Raji (cell line): ENCODE results near the gene KRT37.

Experiments
- POLR2A ChIP-seq: IDR thresholded peaks from 2 replicates; pipeline ENCODE4 v1.6.1; 2011; ENCODE audit warnings: low read depth, low read length, control low read depth; ENCODE audit not compliant: insufficient read depth

KRT37 gene

DNA sequence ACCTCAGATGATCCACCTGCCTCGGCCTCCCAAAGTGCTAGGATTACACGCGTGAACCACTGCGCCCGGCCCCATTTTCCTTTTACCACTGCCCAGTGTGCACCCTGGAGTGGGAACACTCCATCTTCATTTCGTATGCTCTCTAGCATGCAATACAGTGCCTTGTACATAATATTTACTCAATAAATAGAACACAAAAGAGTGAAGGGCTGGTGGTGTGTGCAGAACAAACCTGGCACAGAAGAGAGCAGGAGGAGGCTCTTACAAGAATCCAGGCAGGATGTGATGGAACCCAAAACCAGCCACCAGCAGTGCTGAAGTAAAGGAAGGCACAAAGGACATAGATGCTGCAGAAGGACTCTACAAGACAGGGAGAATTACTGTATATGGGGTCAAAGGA lies 7.3 kb downstream of the KRT37 start:
- no peak for TF ChIP-seq POLR2A

GRCh38 chr17:41416479-41416878 lies 7.9 kb downstream of the KRT37 start:
- TF ChIP-seq POLR2A = no peak

DNA sequence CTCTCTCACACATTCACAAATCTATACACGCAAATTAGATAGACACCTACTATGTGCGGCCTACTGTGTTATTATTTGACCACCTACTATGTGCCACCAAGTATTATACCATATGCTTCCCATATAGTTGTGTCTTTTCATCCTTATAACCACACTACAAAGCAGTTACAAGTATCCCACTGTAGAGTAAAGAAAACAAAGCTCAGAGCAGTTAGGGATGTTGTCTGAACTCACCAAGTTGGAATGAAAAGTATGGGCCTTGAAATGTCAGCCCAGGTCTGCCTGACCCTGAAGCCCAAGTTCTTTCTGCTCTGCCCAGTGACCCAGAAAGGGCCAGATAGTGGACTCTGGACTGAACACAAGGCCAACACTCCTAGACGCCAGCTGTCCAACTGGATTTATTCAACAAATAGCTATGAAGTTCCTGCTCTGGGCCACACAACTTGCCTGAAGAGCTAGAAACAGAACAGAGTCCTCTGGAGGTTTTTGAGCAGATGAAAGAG lies 8.5 kb downstream of the KRT37 start:
- TF ChIP-seq POLR2A = no peak

DNA sequence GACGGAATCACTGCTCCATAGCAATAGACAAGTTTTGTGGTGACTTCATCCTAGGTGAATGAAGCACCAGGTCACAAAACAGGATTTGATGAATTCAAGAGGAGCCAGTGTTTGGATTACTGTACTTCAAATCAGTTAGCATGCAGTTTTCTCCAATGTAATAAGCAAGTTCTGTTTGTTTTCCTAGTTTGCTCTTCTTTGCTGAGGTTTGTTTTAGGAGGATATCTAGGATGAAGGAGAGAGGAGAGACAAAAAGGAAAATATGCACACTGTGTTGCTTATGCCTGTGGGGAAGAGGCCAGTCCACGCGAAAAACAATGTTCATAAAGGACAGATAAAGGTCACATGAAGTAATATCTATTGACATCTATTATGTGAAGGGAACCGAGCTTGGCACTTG lies 9.0 kb downstream of the KRT37 start:
- TF ChIP-seq POLR2A = no peak

- no peak for TF ChIP-seq POLR2A
Measured at GRCh38 chr17:41413982-41414381, 10.4 kb downstream of the KRT37 start.

- no peak for TF ChIP-seq POLR2A
Measured at GRCh38 chr17:41413353-41413957, 10.9 kb downstream of the KRT37 start.

- TF ChIP-seq POLR2A = no peak
Measured at GRCh38 chr17:41411072-41411840, 13.1 kb downstream of the KRT37 start.

DNA sequence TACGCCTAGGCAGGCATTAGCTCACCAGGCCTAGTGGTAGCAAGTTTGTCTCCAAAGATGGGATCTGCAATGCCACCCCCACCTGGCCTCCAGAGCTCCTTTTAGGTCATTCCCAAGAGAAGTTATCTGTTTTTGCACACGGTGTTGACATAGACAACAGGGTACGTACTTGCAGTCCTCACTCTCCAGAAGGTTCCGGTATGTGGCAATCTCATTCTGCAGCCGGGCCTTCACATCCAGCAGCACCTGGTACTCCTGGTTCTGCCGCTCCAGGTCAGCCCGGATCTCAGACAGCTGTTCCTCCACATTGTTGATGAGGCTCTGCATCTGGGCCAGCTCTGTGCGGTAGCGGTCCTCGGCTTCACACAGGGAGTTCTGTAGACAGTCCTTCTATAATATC lies 17.2 kb downstream of the KRT37 start:
- TF ChIP-seq POLR2A = no peak

- no peak for TF ChIP-seq POLR2A
Measured at GRCh38 chr17:41406205-41406604, 18.2 kb downstream of the KRT37 start.

DNA sequence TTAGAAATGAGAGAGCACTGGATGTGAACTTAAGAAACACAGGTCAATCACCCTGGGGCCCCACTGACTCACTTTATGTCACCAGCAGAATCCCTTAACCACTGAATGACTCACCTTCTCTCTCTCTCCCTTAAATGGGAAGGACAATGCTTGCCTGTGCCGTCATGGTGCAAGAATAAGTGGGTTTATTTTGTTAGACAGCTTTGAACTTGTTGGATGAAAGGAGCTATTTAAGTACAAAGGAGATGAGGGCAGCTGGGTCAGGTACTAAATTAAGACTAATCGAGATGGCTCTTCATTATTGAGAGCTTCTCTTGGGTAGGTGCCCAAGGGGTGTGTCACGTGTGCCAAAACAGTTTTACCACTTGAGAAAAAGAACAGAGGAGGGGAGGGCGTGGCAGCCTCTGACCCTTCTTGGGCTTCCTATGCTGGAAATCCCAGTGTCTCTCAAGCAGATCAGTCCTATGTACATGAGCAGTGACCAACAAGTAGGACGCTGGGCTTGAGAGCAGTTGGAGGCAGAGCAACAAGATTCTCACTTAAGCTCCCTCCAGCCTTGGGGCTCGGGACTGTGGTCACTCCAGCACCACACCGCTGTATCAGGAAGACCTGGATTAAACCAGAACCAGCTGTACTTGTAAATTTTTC lies 20.2 kb downstream of the KRT37 start:
- TF ChIP-seq POLR2A = no peak

DNA sequence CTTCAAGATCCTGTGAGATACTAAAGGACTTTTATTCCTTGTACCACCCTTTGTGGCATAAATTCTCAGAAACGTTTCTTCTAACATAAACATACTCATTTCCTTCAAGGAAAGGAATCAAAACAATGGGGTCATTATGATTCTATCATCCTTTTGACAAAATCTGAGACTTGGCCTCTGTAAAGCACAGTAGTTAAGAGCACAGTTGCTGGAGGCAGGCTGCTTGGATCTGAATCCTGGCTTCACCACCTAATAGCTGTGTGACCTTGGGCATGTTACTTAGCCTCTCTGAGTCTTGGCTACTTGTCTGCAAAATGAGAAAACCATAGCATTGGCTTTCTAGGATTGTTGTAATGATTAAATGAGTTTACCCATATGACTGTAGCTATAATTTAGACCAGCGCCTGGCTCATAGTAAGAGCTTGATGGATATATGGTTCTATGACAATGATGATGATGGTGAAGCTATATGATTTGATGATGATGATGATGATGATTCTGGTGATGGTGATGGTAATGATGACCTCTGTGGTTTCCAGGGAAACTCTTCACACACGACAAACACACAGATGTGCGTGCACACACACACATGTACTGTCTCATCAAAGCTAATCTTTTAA lies 20.9 kb downstream of the KRT37 start:
- no peak for TF ChIP-seq POLR2A

- TF ChIP-seq POLR2A = no peak
Measured at GRCh38 chr17:41402161-41402560, 22.2 kb downstream of the KRT37 start.

DNA sequence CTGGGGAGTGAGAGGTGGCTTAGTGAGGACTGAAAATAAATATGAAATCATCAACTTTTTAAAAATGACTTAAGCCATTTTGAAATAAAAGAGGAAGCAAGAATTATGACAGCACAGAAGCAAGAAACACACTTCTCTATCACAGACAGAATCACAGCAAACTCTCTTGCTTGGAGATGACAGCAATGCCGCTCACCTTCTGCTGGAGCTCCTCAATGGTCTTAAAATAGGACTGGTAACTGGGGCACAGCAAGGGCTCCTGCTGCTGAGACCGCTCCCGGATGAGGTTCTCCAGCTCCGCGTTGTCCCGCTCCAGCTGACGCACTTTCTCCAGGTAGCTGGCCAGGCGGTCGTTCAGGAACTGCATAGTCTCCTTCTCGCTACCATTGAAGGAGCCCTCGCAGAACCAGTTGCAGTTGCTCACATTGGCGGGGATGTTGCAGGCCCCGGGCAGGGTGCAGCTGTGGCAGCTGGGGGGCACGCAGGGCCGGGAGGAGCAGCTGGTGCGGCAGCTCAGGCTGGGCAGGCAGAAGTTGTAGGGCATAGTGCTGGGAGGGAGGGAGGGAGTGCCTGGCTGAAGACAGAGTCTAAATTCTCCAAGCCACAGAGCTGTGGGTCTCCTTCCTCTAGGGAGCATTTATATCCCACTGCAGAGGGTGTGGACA lies 27.3 kb downstream of the KRT37 start, which contains the start of gene KRT31:
Gene KRT31 (minus strand): TSS at position 613 of the 665 bp plus-strand sequence. CDS start 69 bp downstream, at position 544.
- no peak for TF ChIP-seq POLR2A

GRCh38 chr17:41396340-41396739 lies 28.0 kb downstream of the KRT37 start:
- no peak for TF ChIP-seq POLR2A

DNA sequence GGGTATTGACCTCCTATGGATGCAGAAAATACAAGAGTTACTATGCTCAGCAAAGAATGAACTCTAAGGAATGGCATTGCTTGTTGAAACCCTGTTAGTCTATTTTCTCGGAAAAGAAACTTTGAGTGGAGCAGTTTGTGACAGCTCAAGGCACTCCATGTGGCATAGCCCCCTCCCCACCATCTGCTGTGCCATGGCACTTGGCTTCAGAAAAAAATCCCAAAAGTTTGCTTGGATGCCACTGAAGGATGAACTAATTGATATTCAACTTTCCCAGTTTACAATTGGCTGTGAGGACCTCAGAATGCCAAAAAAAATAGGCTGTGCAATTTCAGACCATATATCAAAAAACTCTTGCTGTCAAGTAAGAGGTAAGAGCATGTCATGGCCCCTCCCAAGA lies 28.8 kb downstream of the KRT37 start:
- TF ChIP-seq POLR2A = no peak
